Mesothelial cell of epicardium (in vitro differentiated cells): ENCODE measurements around the gene SYTL5. TPM values are rescaled to one million over a fixed set of nuclear protein-coding genes. Genes with fewer than 3 reads are reported as not detected.

ENCODE experiments used
- DNase-seq, 2 experiments: peaks; one replicate each; pipeline ENCODE4 v3.0.0; 2021; ENCODE audit warnings: low spot score in 2 of 2; ENCODE audit not compliant: unreplicated experiment in 2 of 2
- H3K27ac Mint-ChIP-seq: 2 replicates; pipeline ENCODE4 v1.8.0; 2021; ENCODE audit warnings: mixed read lengths
- H3K27me3 Mint-ChIP-seq: 2 replicates; pipeline ENCODE4 v1.8.0; 2021; ENCODE audit warnings: low read depth, mixed read lengths
- H3K36me3 Mint-ChIP-seq: 2 replicates; pipeline ENCODE4 v1.8.0; 2021; ENCODE audit warnings: mixed read lengths
- H3K4me1 Mint-ChIP-seq: 2 replicates; pipeline ENCODE4 v1.8.0; 2021; ENCODE audit warnings: mixed read lengths
- H3K4me3 Mint-ChIP-seq: 2 replicates; pipeline ENCODE4 v1.8.0; 2021; ENCODE audit warnings: mild to moderate bottlenecking, moderate library complexity, mixed read lengths
- H3K9me3 Mint-ChIP-seq: 2 replicates; pipeline ENCODE4 v1.8.0; 2021; ENCODE audit warnings: mixed read lengths
- CTCF ChIP-seq: fragments of 200-600 bp; sonication (generic); IDR thresholded peaks from one replicate; pipeline ENCODE4 v1.5.0; 2021; ENCODE audit warnings: antibody characterized with exemption; ENCODE audit not compliant: unreplicated experiment
- total RNA-seq: library from RNA; stranded (reverse); gene quantifications from 3 replicates; pipeline ENCODE4 v1.2.1, GENCODE V29; 2021

Gene SYTL5
- total RNA-seq, 1 donor from 2014 or later: 2.2 TPM

GRCh38 chrX:38018766-38019425, 12.5 kb downstream of the SYTL5 start:
- H3K36me3 Mint-ChIP-seq: no peaks in the 10 kb centered on the region
- H3K9me3 Mint-ChIP-seq: peaks cover 46% of the 10 kb centered on the region
- no peak for TF ChIP-seq CTCF
- peaks cover 7% of the 10 kb centered on the region for H3K4me1 Mint-ChIP-seq
- H3K4me3 Mint-ChIP-seq: no peak overlapping the region
- H3K27ac Mint-ChIP-seq: peak overlapping the region; percentile 60
- DNase-seq: no peak
- H3K27me3 Mint-ChIP-seq: no peaks in the 10 kb centered on the region

- H3K27me3 Mint-ChIP-seq: no peaks in the 10 kb centered on the region
- H3K9me3 Mint-ChIP-seq: peaks cover 43% of the 10 kb centered on the region
- DNase-seq: no peak
- no peak overlapping the region for H3K4me3 Mint-ChIP-seq
- H3K36me3 Mint-ChIP-seq: peaks cover 2% of the 10 kb centered on the region
- H3K4me1 Mint-ChIP-seq: no peaks in the 10 kb centered on the region
- H3K27ac Mint-ChIP-seq: no peak overlapping the region
- no peak for TF ChIP-seq CTCF
Measured at GRCh38 chrX:38028300-38028699, 21.9 kb downstream of the SYTL5 start.

DNA sequence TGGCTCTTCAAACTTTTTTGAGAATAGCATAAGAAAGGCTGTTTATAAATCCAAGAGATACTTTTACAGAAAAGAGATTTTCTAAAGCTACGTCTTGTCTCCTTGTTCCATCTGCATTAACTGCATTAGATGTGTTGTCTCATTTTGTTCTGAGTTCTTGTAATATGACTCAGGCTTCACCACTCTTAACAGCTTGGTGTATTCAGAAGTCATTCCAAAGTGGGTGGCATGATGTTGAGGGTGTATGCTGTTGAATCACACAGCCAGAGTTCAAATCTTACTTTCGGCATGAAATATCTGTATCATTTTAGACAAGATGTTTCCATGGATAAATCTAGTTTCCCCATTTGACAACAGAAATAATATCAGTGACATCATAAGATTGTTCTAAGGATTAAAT, 30.1 kb downstream of the SYTL5 start:
- H3K27me3 Mint-ChIP-seq: no peaks in the 10 kb centered on the region
- no peak overlapping the region for H3K4me3 Mint-ChIP-seq
- TF ChIP-seq CTCF: no peak
- H3K27ac Mint-ChIP-seq: no peak overlapping the region
- H3K4me1 Mint-ChIP-seq: no peaks in the 10 kb centered on the region
- no peak for DNase-seq
- H3K36me3 Mint-ChIP-seq: peaks cover 1% of the 10 kb centered on the region
- peaks cover 64% of the 10 kb centered on the region for H3K9me3 Mint-ChIP-seq

GRCh38 chrX:38038501-38038900, 32.1 kb downstream of the SYTL5 start:
- TF ChIP-seq CTCF: no peak
- H3K4me3 Mint-ChIP-seq: no peak overlapping the region
- peaks cover 1% of the 10 kb centered on the region for H3K36me3 Mint-ChIP-seq
- H3K4me1 Mint-ChIP-seq: no peaks in the 10 kb centered on the region
- peaks cover 55% of the 10 kb centered on the region for H3K9me3 Mint-ChIP-seq
- H3K27ac Mint-ChIP-seq: no peak overlapping the region
- no peak for DNase-seq
- H3K27me3 Mint-ChIP-seq: no peaks in the 10 kb centered on the region

DNA sequence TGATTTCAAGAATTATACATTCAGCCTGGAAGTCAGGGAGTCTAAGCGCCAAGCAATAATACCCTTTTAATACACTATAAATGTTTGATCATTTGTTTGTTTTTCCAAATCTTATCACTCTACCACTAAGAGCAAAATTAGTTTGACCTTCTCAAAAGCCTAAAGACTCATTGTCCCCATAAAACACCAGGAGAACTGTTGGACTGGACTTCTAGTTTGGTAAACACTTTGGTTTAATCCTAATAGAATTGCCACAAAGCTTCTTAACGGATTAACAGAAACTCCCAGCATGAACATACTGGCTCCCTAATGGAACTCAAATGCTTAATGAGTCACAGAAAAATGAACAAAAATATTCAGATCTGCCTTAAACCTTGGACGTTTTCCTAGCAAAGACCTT, 34.9 kb downstream of the SYTL5 start:
- no peak overlapping the region for H3K4me3 Mint-ChIP-seq
- DNase-seq: no peak
- H3K27me3 Mint-ChIP-seq: no peaks in the 10 kb centered on the region
- peaks cover 13% of the 10 kb centered on the region for H3K4me1 Mint-ChIP-seq
- no peak for TF ChIP-seq CTCF
- no peak overlapping the region for H3K27ac Mint-ChIP-seq
- peaks cover 59% of the 10 kb centered on the region for H3K9me3 Mint-ChIP-seq
- H3K36me3 Mint-ChIP-seq: peaks cover under 1% of the 10 kb centered on the region

DNA sequence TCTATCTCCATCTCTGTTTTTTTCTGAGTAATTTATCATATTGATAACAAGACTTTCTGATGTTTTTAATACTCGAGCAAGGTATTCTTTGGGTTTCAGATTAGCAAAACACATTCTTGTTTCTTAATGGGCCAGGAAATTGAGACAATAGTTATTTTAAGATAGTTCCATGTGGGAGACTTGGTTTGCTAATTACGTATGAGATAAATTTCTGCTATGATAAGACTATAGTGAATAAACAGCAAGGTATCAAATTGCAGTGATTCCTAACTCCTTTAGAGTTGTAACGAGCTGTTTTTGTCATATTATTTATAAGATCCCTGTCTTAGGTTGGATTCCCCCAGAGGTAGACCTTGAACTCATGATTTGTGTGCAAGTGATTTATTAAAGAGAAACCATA, 38.3 kb downstream of the SYTL5 start:
- no peak overlapping the region for H3K27ac Mint-ChIP-seq
- no peak for TF ChIP-seq CTCF
- H3K36me3 Mint-ChIP-seq: peaks cover 2% of the 10 kb centered on the region
- no peak overlapping the region for H3K4me3 Mint-ChIP-seq
- H3K27me3 Mint-ChIP-seq: no peaks in the 10 kb centered on the region
- no peak for DNase-seq
- peaks cover 49% of the 10 kb centered on the region for H3K9me3 Mint-ChIP-seq
- peaks cover 13% of the 10 kb centered on the region for H3K4me1 Mint-ChIP-seq
